ENCODE data around the gene SUMO2. TPM values are rescaled to one million over a fixed set of nuclear protein-coding genes. Genes with fewer than 3 reads are reported as not detected.

SUMO2 gene
- total RNA-seq, 1 donor from 2014 or later = 602 TPM

- peaks cover 24% of the 10 kb centered on the region for H3K4me1 Mint-ChIP-seq (ENCODE audit: unreplicated experiment)
- peaks cover 22% of the 10 kb centered on the region for H3K36me3 Mint-ChIP-seq
- no peak for TF ChIP-seq CTCF (conservative IDR thresholded peaks at IDR 0.05)
- peak within 1 kb of the TSS; percentile 94 for H3K4me3 Mint-ChIP-seq
- H3K9me3 Mint-ChIP-seq = no peaks in the 10 kb centered on the region
- DNase-seq (ENCODE audit: extremely low spot score, unreplicated experiment) = peak; percentile 96
- peak within 1 kb of the TSS; percentile 95 for H3K27ac Mint-ChIP-seq
- H3K27me3 Mint-ChIP-seq = peaks cover 3% of the 10 kb centered on the region
Observed at GRCh38 chr17:75154195-75155106, 28.3 kb downstream of the SUMO2 start, which contains the start of gene JPT1. TSS of gene JPT1 (minus strand) at chr17:75154512. CDS start at chr17:75154397, 115 bp downstream.

- DNase-seq (ENCODE audit: extremely low spot score, unreplicated experiment) = peak; percentile 71
- Mint-ChIP-seq H3K4me1 (ENCODE audit: unreplicated experiment) (peaks cover 25% of the 10 kb centered on the region), H3K27ac (peak overlapping the region; percentile 88), H3K9me3 (no peaks in the 10 kb centered on the region), H3K4me3 (peak overlapping the region; percentile 93), H3K36me3 (peaks cover 23% of the 10 kb centered on the region), H3K27me3 (peaks cover 3% of the 10 kb centered on the region)
- no peak for TF ChIP-seq CTCF (conservative IDR thresholded peaks at IDR 0.05)
Observed at GRCh38 chr17:75153780-75154194, 29.0 kb downstream of the SUMO2 start.

- DNase-seq (ENCODE audit: extremely low spot score, unreplicated experiment) = no peak
Observed at GRCh38 chr17:75152922-75153779, 29.6 kb downstream of the SUMO2 start.

GRCh38 chr17:75152523-75152921, 30.2 kb downstream of the SUMO2 start:
- peaks cover 27% of the 10 kb centered on the region for H3K36me3 Mint-ChIP-seq
- H3K27ac Mint-ChIP-seq = peak overlapping the region; percentile 88
- no peak for DNase-seq (ENCODE audit: extremely low spot score, unreplicated experiment)
- H3K27me3 Mint-ChIP-seq = peaks cover 3% of the 10 kb centered on the region
- no peaks in the 10 kb centered on the region for H3K9me3 Mint-ChIP-seq
- peaks cover 27% of the 10 kb centered on the region for H3K4me1 Mint-ChIP-seq (ENCODE audit: unreplicated experiment)
- no peak for TF ChIP-seq CTCF (conservative IDR thresholded peaks at IDR 0.05)
- peak overlapping the region; percentile 93 for H3K4me3 Mint-ChIP-seq

More at GRCh38 chr17:75152922-75153779, 29.6 kb downstream of the SUMO2 start:
- H3K4me3 Mint-ChIP-seq = peak overlapping the region; percentile 93
- peaks cover 27% of the 10 kb centered on the region for H3K4me1 Mint-ChIP-seq (ENCODE audit: unreplicated experiment)
- no peak for TF ChIP-seq CTCF (conservative IDR thresholded peaks at IDR 0.05)
- peaks cover 27% of the 10 kb centered on the region for H3K36me3 Mint-ChIP-seq
- H3K27me3 Mint-ChIP-seq = peaks cover 3% of the 10 kb centered on the region
- no peaks in the 10 kb centered on the region for H3K9me3 Mint-ChIP-seq
- H3K27ac Mint-ChIP-seq = peak overlapping the region; percentile 88

- peaks cover 3% of the 10 kb centered on the region for H3K27me3 Mint-ChIP-seq
- H3K4me3 Mint-ChIP-seq = peak overlapping the region; percentile 93
- H3K9me3 Mint-ChIP-seq = no peaks in the 10 kb centered on the region
- peaks cover 27% of the 10 kb centered on the region for H3K4me1 Mint-ChIP-seq (ENCODE audit: unreplicated experiment)
- TF ChIP-seq CTCF (conservative IDR thresholded peaks at IDR 0.05) = no peak
- DNase-seq (ENCODE audit: extremely low spot score, unreplicated experiment) = no peak
- H3K27ac Mint-ChIP-seq = peak overlapping the region; percentile 88
- H3K36me3 Mint-ChIP-seq = peaks cover 31% of the 10 kb centered on the region
Observed at GRCh38 chr17:75151930-75152329, 30.8 kb downstream of the SUMO2 start.

All from type B pancreatic cell (in vitro differentiated cells).